Neutrophil (primary cell): ENCODE data around the gene IMP3.
"Not testable (repeated sequence)": the region's sequence is repeated elsewhere in the genome, so short reads cannot be mapped to it uniquely, and the experiment has no call there.

ENCODE experiments used
- H3K27ac ChIP-seq: fragments of 200-600 bp; sonication (generic); 2 replicates; pipeline ENCODE4 v1.5.1; 2016; ENCODE audit warnings: mild to moderate bottlenecking, moderate library complexity
- H3K27me3 ChIP-seq: fragments of 200-600 bp; sonication (generic); 2 replicates; pipeline ENCODE4 v1.6.0; 2016; ENCODE audit warnings: mild to moderate bottlenecking
- H3K36me3 ChIP-seq: fragments of 200-600 bp; sonication (generic); 2 replicates; pipeline ENCODE4 v1.5.1; 2017
- H3K4me1 ChIP-seq, 2 experiments: fragments of 200-600 bp in 1 of 2; sonication (generic) in 1 of 2; 1 replicate in 1 of 2; 2 replicates in 1 of 2; pipeline versions ENCODE4 v1.5.1 to v1.6.1; 2013 to 2016; ENCODE audit warnings: low read depth in 1 of 2, low read length in 1 of 2, mild to moderate bottlenecking in 1 of 2, moderate library complexity in 1 of 2; ENCODE audit not compliant: control insufficient read depth in 1 of 2, insufficient read depth in 1 of 2
- H3K4me3 ChIP-seq, 2 experiments: fragments of 200-600 bp in 1 of 2; sonication (generic) in 1 of 2; 1 replicate in 1 of 2; 2 replicates in 1 of 2; pipeline ENCODE4 v1.5.1; 2013 to 2016; ENCODE audit warnings: low read depth in 1 of 2, low read length in 1 of 2, mild to moderate bottlenecking in 1 of 2, moderate library complexity in 1 of 2
- H3K9me3 ChIP-seq: fragments of 200-600 bp; sonication (generic); 2 replicates; pipeline ENCODE4 v1.5.1; 2016
- TF ChIP-seq, protein P1 (sequence below): fragments of 200-600 bp; sonication (generic); IDR thresholded peaks from 2 replicates; pipeline ENCODE4 v1.5.1; 2016; ENCODE audit warnings: antibody characterized with exemption

The IMP3 gene

GRCh38 chr15:75685195-75685594, 45.2 kb upstream of the IMP3 start:
- Histone ChIP-seq H3K9me3 (no peaks in the 10 kb centered on the region), H3K4me1 (no peaks in the 10 kb centered on the region), H3K36me3 (no peaks in the 10 kb centered on the region), H3K27ac (no peak overlapping the region), H3K4me3 (no peak overlapping the region), H3K27me3 (no peaks in the 10 kb centered on the region)
- TF ChIP-seq, protein P1, sequence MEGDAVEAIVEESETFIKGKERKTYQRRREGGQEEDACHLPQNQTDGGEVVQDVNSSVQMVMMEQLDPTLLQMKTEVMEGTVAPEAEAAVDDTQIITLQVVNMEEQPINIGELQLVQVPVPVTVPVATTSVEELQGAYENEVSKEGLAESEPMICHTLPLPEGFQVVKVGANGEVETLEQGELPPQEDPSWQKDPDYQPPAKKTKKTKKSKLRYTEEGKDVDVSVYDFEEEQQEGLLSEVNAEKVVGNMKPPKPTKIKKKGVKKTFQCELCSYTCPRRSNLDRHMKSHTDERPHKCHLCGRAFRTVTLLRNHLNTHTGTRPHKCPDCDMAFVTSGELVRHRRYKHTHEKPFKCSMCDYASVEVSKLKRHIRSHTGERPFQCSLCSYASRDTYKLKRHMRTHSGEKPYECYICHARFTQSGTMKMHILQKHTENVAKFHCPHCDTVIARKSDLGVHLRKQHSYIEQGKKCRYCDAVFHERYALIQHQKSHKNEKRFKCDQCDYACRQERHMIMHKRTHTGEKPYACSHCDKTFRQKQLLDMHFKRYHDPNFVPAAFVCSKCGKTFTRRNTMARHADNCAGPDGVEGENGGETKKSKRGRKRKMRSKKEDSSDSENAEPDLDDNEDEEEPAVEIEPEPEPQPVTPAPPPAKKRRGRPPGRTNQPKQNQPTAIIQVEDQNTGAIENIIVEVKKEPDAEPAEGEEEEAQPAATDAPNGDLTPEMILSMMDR, result no peak

DNA sequence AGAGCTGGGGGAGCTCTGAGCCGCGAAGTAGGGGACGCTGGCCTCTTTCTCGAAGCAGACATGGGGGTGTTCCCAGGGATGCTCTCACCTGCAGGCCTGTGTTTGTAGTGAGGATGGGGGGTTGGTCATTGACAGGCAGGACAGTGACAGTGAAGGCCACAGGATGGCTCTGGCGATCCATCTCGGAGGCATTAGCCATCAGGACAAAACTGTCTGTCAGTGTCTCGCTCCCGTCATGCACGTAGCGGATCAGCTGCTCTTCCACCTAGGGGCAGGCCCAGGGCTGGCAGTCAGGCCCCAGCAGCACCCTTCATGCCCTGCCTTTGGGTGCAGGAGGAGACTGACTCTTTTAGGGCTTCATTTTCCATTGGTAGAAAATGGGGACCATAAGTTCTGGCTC, 44.6 kb upstream of the IMP3 start:
- Histone ChIP-seq H3K4me3 (no peak overlapping the region), H3K27ac (no peak overlapping the region), H3K27me3 (no peaks in the 10 kb centered on the region), H3K36me3 (no peaks in the 10 kb centered on the region), H3K4me1 (no peaks in the 10 kb centered on the region), H3K9me3 (no peaks in the 10 kb centered on the region)
- TF ChIP-seq, protein P1, result no peak

GRCh38 chr15:75683646-75684312, 43.8 kb upstream of the IMP3 start:
- TF ChIP-seq, protein P1, result peak; percentile 49
- not testable (repeated sequence) for H3K4me1 ChIP-seq, H3K27ac ChIP-seq, H3K27me3 ChIP-seq, H3K36me3 ChIP-seq, H3K4me3 ChIP-seq, H3K9me3 ChIP-seq

GRCh38 chr15:75682181-75683135, 42.4 kb upstream of the IMP3 start:
- Histone ChIP-seq H3K9me3 (no peaks in the 10 kb centered on the region), H3K4me3 (no peak overlapping the region), H3K36me3 (no peaks in the 10 kb centered on the region), H3K27ac (no peak overlapping the region), H3K4me1 (no peaks in the 10 kb centered on the region), H3K27me3 (no peaks in the 10 kb centered on the region)
- TF ChIP-seq, protein P1, result no peak

GRCh38 chr15:75680007-75680789, 40.2 kb upstream of the IMP3 start:
- TF ChIP-seq, protein P1, result no peak
- no peaks in the 10 kb centered on the region for H3K9me3 ChIP-seq

GRCh38 chr15:75678324-75678690, 38.3 kb upstream of the IMP3 start:
- H3K27ac ChIP-seq, H3K27me3 ChIP-seq, H3K4me1 ChIP-seq, H3K36me3 ChIP-seq, H3K4me3 ChIP-seq, H3K9me3 ChIP-seq: not testable (repeated sequence)

More at GRCh38 chr15:75680007-75680789, 40.2 kb upstream of the IMP3 start:
- Histone ChIP-seq H3K27ac (no peak overlapping the region), H3K36me3 (no peaks in the 10 kb centered on the region), H3K27me3 (no peaks in the 10 kb centered on the region), H3K4me1 (no peaks in the 10 kb centered on the region), H3K4me3 (no peak overlapping the region)
